Kidney epithelial cell (primary cell): ENCODE data around the gene VPS29. TPM values are rescaled to one million over a fixed set of nuclear protein-coding genes. Genes with fewer than 3 reads are reported as not detected.
"Not testable (repeated sequence)": the region's sequence is repeated elsewhere in the genome, so short reads cannot be mapped to it uniquely, and the experiment has no call there.

Source experiments
- DNase-seq: peaks from one replicate; pipeline ENCODE4 v3.0.0-alpha.2; 2010; ENCODE audit warnings: low read depth
- H3K27me3 ChIP-seq: 2 replicates; pipeline ENCODE4 v1.6.0; 2011; ENCODE audit warnings: low read length; ENCODE audit not compliant: control insufficient read depth, insufficient read depth
- H3K36me3 ChIP-seq: 2 replicates; pipeline ENCODE4 v1.5.1; 2011; ENCODE audit warnings: low read length; ENCODE audit not compliant: control insufficient read depth, insufficient read depth
- H3K4me3 ChIP-seq: 2 replicates; pipeline ENCODE4 v1.5.1; 2011; ENCODE audit warnings: low read depth, mild to moderate bottlenecking, control low read depth, low read length
- total RNA-seq: library from RNA; depleted of rRNA; stranded (reverse); fragments of >200 nt; gene quantifications from 2 replicates; pipeline ENCODE4 v1.2.3, GENCODE V29; 2015
- TF ChIP-seq, protein P1 (sequence below): IDR thresholded peaks from 2 replicates; pipeline ENCODE4 v1.5.1; 2011; ENCODE audit warnings: mild to moderate bottlenecking, moderate library complexity, low read length, control low read depth, inconsistent platforms; ENCODE audit not compliant: insufficient read depth, poor library complexity, severe bottlenecking

Gene VPS29
- total RNA-seq, 1 donor from 2014 or later, result 93.7 TPM

DNA sequence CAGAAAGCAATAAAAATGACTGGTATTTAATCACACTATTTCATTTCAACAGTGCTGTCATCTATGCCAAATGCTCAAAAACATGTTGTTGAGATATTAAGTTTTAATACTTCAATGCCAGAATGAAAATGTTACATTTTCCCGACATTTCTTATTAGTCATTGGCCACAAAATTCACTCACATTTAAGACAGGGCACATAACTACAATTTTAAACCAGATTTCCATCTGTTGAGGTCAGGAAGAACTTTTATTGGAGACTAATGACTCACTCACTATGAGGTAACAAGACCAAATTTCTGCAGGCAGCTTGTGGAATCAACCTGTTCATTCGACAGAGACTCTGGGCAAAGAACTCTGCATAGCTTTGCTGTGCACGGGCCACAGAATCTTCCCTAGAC lies 44.4 kb upstream of the VPS29 start:
- Histone ChIP-seq H3K4me3 (no peak overlapping the region), H3K36me3 (peaks cover 1% of the 10 kb centered on the region), H3K27me3 (no peaks in the 10 kb centered on the region)
- TF ChIP-seq, protein P1, sequence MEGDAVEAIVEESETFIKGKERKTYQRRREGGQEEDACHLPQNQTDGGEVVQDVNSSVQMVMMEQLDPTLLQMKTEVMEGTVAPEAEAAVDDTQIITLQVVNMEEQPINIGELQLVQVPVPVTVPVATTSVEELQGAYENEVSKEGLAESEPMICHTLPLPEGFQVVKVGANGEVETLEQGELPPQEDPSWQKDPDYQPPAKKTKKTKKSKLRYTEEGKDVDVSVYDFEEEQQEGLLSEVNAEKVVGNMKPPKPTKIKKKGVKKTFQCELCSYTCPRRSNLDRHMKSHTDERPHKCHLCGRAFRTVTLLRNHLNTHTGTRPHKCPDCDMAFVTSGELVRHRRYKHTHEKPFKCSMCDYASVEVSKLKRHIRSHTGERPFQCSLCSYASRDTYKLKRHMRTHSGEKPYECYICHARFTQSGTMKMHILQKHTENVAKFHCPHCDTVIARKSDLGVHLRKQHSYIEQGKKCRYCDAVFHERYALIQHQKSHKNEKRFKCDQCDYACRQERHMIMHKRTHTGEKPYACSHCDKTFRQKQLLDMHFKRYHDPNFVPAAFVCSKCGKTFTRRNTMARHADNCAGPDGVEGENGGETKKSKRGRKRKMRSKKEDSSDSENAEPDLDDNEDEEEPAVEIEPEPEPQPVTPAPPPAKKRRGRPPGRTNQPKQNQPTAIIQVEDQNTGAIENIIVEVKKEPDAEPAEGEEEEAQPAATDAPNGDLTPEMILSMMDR, result no peak
- DNase-seq, result peak; percentile 72

DNA sequence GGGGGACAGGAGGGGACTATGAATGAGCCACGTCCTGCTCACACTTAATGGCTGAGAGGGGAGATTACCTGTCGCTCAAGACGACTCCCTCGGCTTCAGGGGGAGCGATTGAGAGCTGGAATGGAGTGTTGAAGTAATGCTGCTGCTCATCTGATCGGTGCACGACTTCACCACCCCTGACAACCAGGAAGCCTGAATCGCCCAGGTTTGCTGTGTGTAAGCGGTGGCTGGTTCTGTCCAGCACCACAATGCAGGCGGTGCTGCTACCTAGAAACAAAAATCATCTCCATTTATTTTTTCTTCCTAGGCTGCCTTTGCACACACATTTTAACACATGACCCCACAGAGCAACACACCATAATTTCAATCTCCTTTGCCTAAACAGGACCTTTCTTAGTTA lies 43.9 kb upstream of the VPS29 start:
- no peak overlapping the region for H3K4me3 ChIP-seq
- H3K27me3 ChIP-seq, result no peaks in the 10 kb centered on the region
- TF ChIP-seq, protein P1, result no peak
- no peak for DNase-seq
- peaks cover 1% of the 10 kb centered on the region for H3K36me3 ChIP-seq

DNA sequence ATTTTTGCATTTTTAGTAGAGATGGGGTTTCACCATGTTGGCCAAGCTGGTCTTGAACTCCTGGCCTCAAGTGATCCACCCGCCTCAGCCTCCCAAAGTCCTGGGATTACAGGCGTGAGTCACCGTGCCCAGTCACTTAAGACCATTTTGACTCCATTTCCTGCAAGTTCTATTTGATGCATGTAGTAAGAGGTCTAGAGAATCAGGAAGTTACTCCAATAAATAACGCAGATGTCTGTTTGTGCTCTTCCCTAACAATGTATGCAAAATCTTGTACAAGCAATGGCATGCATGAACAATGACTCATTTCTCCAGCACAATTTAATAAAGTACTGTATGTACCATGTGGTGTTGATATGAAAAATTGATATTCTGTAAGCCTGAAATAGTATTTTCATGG lies 43.3 kb upstream of the VPS29 start:
- H3K4me3 ChIP-seq, H3K36me3 ChIP-seq, H3K27me3 ChIP-seq, DNase-seq: not testable (repeated sequence)

DNA sequence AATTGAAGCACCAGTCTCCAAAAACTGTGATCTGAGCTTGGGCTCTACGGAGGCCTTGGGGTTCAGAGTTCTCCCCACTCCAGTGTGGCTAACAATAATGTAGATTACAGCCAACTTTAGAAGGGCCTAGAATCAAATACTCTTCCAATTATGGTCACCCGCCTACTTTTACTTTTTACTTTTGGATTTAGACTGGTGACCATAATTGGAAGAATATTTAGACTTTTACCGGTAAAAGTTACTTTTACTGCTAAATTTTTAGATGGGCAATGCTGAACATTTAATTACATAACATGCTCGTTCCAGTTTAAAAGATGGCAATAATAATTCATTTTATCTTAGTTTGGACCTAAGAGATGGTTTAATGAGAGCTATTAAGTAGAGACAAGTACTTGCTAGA lies 42.1 kb upstream of the VPS29 start:
- no peak for DNase-seq
- H3K36me3 ChIP-seq, result no peaks in the 10 kb centered on the region
- no peak overlapping the region for H3K4me3 ChIP-seq

DNA sequence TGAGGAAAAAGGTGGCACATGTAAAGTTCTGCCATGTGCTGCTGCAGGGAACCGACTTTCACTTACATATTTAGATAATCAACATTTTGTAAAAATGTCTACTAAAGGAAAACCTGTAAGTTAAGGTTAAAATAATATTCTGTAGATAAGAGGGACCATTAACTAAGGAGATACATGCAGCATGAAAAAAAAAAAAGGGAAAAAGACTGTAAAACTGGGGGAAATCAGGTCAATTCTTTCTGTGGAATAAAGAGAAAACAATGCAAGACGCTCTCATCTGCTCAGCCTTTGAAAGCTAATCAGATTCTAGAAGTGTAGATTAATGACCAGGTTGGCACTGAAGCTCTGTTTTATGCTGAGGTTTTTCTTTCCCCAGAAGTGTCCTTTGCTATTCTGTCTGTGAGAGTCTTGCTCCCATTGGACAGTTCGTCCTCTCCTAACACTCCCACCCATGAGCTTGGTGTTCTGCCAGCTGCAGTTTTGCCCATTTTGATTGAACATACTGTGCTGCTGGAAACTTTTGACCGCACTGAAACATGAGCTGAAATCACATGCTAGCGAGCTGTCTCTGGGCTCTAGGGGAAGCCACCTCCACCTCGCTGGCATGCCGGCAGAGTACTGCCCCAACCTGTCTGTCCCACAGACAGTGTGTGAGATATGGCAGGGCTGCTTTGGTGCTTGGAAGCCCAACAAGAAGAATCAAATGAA lies 41.5 kb upstream of the VPS29 start:
- DNase-seq, result no peak
- TF ChIP-seq, protein P1, result no peak
- Histone ChIP-seq H3K4me3 (no peak overlapping the region), H3K36me3 (no peaks in the 10 kb centered on the region), H3K27me3 (no peaks in the 10 kb centered on the region)

More for the DNA sequence above, 42.1 kb upstream of the VPS29 start:
- TF ChIP-seq, protein P1, result no peak
- H3K27me3 ChIP-seq, result no peaks in the 10 kb centered on the region

DNA sequence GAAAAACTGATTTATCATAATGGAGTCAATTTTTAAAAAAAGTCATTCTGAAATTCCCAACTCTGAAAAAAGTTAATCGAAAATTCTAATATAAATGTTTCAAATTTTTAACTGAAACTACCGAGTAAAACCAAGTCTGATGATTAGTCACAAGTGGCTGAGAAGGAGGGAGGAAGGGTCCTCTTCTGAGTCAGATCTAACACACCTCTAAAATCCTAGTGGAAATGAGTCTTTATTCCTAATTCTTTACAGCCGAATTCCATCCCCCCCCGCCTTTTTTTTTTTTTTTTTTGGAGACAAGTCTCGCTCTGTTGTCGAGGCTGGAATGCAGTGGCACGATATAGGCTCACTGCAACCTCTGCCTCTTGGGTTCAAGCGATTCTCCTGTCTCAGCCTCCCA lies 38.1 kb upstream of the VPS29 start:
- no peaks in the 10 kb centered on the region for H3K27me3 ChIP-seq
- H3K4me3 ChIP-seq, result no peak overlapping the region
- TF ChIP-seq, protein P1, result no peak
- no peak for DNase-seq
- peaks cover 3% of the 10 kb centered on the region for H3K36me3 ChIP-seq
